Subcutaneous abdominal adipose tissue (tissue), 5 donors: Measurements from ENCODE around the gene ZNF462.

ENCODE experiments used
- H3K27ac ChIP-seq: one replicate; pipeline ENCODE4 v1.7.0; 2013; ENCODE audit warnings: low read depth, mild to moderate bottlenecking, inconsistent platforms, low read length, moderate library complexity
- H3K27me3 ChIP-seq, 5 donors: one replicate each; pipeline ENCODE4 v1.7.0; 2013; ENCODE audit warnings: low read length in 5 of 5, inconsistent platforms in 1 of 5; ENCODE audit not compliant: control insufficient read depth in 5 of 5, insufficient read depth in 4 of 5
- H3K36me3 ChIP-seq, 5 donors: one replicate each; pipeline ENCODE4 v1.7.0; 2013; ENCODE audit warnings: low read length in 5 of 5; ENCODE audit not compliant: control insufficient read depth in 5 of 5, insufficient read depth in 5 of 5
- H3K4me1 ChIP-seq, 5 donors: one replicate each; pipeline ENCODE4 v1.7.0; 2013; ENCODE audit warnings: low read length in 5 of 5, mild to moderate bottlenecking in 3 of 5, moderate library complexity in 1 of 5; ENCODE audit not compliant: control insufficient read depth in 5 of 5, insufficient read depth in 5 of 5
- H3K4me3 ChIP-seq, 5 donors: one replicate each; pipeline ENCODE4 v1.7.0; 2013; ENCODE audit warnings: low read length in 5 of 5, low read depth in 1 of 5
- H3K9ac ChIP-seq, 5 donors: one replicate each; pipeline ENCODE4 v1.7.0; 2013; ENCODE audit warnings: low read length in 5 of 5, mild to moderate bottlenecking in 4 of 5, moderate library complexity in 3 of 5
- H3K9me3 ChIP-seq, 5 donors: one replicate each; pipeline ENCODE4 v1.7.0; 2013; ENCODE audit warnings: low read length in 5 of 5; ENCODE audit not compliant: control insufficient read depth in 5 of 5
- donor health status: healthy.
- donor health status: healthy.
- donor health status: healthy.
- donor health status: healthy.
- donor health status: healthy.

ZNF462 gene

GRCh38 chr9:107042606-107043005, 179.6 kb downstream of the ZNF462 start:
- no peak overlapping the region for H3K9ac ChIP-seq
- no peak overlapping the region for H3K4me3 ChIP-seq
- no peaks in the 10 kb centered on the region for H3K9me3 ChIP-seq
- peaks cover 0 to 4% (median 0%) of the 10 kb centered on the region in 5 donors for H3K4me1 ChIP-seq
- no peaks in the 10 kb centered on the region for H3K27me3 ChIP-seq
- no peaks in the 10 kb centered on the region for H3K36me3 ChIP-seq
- H3K27ac ChIP-seq, result no peak overlapping the region

GRCh38 chr9:107043886-107044285, 180.9 kb downstream of the ZNF462 start:
- H3K9ac ChIP-seq, result no peak overlapping the region

DNA sequence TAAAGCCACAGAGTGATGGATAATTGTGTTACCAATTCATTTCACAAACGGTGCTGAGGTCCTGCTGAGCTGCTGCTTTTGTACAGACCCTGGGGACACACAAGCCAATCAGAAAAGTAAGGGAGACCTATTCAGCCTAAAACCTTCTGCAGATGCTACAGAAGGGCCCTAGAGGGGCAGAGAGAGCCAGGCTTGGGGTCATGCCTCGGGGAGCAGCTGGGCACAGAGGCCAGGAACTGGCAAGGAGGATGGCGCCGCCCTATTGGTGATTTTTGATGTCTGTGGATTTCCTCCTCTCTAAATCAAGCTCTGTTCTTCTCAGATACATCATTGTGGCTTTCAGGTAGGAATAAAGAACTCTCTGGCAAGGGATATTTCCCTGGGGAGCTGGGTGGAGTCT, 181.9 kb downstream of the ZNF462 start:
- no peak overlapping the region for H3K27ac ChIP-seq
- peaks cover 0 to 4% (median 0%) of the 10 kb centered on the region in 5 donors for H3K4me1 ChIP-seq
- H3K27me3 ChIP-seq, result no peaks in the 10 kb centered on the region
- H3K9ac ChIP-seq, result no peak overlapping the region
- H3K4me3 ChIP-seq, result no peak overlapping the region
- H3K9me3 ChIP-seq, result no peaks in the 10 kb centered on the region
- no peaks in the 10 kb centered on the region for H3K36me3 ChIP-seq

More at GRCh38 chr9:107043886-107044285, 180.9 kb downstream of the ZNF462 start:
- H3K36me3 ChIP-seq, result no peaks in the 10 kb centered on the region
- no peaks in the 10 kb centered on the region for H3K27me3 ChIP-seq
- H3K9me3 ChIP-seq, result no peaks in the 10 kb centered on the region
- H3K27ac ChIP-seq, result no peak overlapping the region
- peaks cover 0 to 4% (median 0%) of the 10 kb centered on the region in 5 donors for H3K4me1 ChIP-seq
- no peak overlapping the region for H3K4me3 ChIP-seq

DNA sequence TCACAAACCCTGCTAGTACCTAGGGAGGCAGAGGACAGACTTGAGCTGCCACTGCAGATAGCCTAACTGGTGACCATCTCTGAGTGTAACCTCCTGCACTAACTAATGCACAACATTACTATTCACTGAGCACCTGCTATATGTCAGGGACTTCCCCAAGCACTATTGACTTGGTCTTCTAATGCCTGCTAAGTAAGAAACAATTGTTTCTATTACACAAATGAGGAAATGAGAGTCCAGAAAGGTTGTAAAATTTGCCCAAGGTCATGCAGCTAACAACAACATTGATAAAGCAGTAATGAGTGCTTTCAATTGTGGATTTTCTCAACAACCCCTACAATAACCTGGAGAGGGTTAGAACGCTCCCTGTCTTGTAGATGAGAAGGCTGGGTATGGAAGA, 183.7 kb downstream of the ZNF462 start:
- H3K36me3 ChIP-seq, result no peaks in the 10 kb centered on the region
- no peak overlapping the region for H3K4me3 ChIP-seq

GRCh38 chr9:107049046-107049802, 186.3 kb downstream of the ZNF462 start:
- Histone ChIP-seq H3K9me3 (no peaks in the 10 kb centered on the region), H3K9ac (no peak overlapping the region), H3K27ac (no peak overlapping the region), H3K36me3 (no peaks in the 10 kb centered on the region), H3K27me3 (no peaks in the 10 kb centered on the region), H3K4me1 (peaks cover 0 to 6% (median 0%) of the 10 kb centered on the region in 5 donors), H3K4me3 (no peak overlapping the region)

More for the DNA sequence above, 183.7 kb downstream of the ZNF462 start:
- no peak overlapping the region for H3K27ac ChIP-seq
- no peak overlapping the region for H3K9ac ChIP-seq
- H3K4me1 ChIP-seq, result peaks cover 0 to 6% (median 0%) of the 10 kb centered on the region in 5 donors
- no peaks in the 10 kb centered on the region for H3K9me3 ChIP-seq
- H3K27me3 ChIP-seq, result no peaks in the 10 kb centered on the region

- Histone ChIP-seq H3K9ac (no peak overlapping the region), H3K4me1 (peaks cover 0 to 6% (median 0%) of the 10 kb centered on the region in 5 donors), H3K27me3 (no peaks in the 10 kb centered on the region), H3K4me3 (no peak overlapping the region), H3K9me3 (no peaks in the 10 kb centered on the region), H3K27ac (no peak overlapping the region), H3K36me3 (no peaks in the 10 kb centered on the region)
Measured at GRCh38 chr9:107049803-107050184, 186.8 kb downstream of the ZNF462 start.

DNA sequence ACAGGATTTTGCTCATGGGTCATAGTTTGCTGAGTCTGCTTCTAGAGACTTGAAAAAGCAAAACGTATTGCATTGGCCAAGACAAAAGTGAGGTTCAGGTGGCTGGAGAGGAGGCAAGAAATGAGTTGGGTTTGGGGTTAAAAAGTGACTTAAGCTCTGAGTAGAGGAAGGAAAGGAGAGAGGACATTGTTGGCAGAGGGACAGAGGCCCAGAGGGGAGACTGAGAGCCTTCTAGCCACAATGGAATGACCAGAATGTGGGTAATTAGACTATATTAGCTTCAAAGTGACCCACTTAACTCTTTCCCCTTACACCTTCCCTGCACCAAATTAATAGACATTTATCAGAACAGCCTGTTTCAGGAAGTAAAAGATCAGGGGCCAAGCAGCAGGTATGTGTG, 188.4 kb downstream of the ZNF462 start:
- no peak overlapping the region for H3K27ac ChIP-seq
- H3K4me1 ChIP-seq, result peaks cover 0 to 6% (median 0%) of the 10 kb centered on the region in 5 donors
- H3K27me3 ChIP-seq, result no peaks in the 10 kb centered on the region
- no peaks in the 10 kb centered on the region for H3K36me3 ChIP-seq
- no peak overlapping the region for H3K4me3 ChIP-seq
- no peak overlapping the region for H3K9ac ChIP-seq
- H3K9me3 ChIP-seq, result no peaks in the 10 kb centered on the region

DNA sequence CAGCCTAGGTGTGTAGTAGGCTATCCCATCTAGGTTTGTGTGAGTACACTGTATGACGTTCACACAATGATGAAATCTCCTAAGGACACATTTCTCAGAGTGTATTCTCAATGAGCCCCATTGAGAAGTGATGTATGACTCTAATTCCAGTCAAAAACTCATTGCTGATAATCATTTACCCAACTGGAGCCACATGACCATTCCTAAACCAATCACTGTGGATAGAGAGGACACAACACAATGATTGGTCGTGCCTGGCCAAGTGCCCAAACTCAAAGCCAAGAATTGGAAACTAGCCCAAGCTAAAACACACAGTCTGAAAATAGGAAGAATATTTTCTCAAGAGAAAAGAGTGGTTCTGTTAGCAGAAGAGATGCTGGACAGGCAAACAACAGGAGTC, 191.2 kb downstream of the ZNF462 start:
- Histone ChIP-seq H3K4me1 (peaks cover 0 to 8% (median 0%) of the 10 kb centered on the region in 5 donors), H3K9me3 (no peaks in the 10 kb centered on the region), H3K9ac (no peak overlapping the region), H3K27ac (no peak overlapping the region), H3K4me3 (no peak overlapping the region), H3K36me3 (no peaks in the 10 kb centered on the region), H3K27me3 (no peaks in the 10 kb centered on the region)

- Histone ChIP-seq H3K9me3 (no peaks in the 10 kb centered on the region), H3K9ac (no peak overlapping the region), H3K36me3 (no peaks in the 10 kb centered on the region), H3K4me3 (no peak overlapping the region), H3K27me3 (no peaks in the 10 kb centered on the region), H3K27ac (no peak overlapping the region), H3K4me1 (peaks cover 0 to 6% (median 3%) of the 10 kb centered on the region in 5 donors)
Measured at GRCh38 chr9:107059220-107059619, 196.3 kb downstream of the ZNF462 start.

DNA sequence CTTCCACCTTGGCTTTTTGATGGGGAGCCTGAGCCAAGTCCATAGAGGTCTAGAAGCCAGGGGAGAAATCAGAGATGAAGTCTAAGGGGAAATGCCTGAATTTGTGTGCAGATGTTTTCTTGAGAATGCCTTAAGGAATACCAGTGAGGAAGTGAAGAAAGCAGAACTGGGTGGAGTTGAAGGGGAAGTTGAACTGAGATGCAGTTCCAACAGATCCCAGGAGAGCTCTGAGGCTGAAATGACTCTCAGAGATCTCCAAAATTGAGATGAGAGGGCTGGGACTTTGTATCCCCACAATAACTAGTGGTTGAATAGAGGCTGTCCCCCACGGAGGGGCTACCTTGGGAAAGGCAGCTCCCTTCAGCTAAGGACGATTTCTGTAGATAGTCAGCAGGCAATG, 197.1 kb downstream of the ZNF462 start:
- Histone ChIP-seq H3K27me3 (no peaks in the 10 kb centered on the region), H3K27ac (no peak overlapping the region), H3K9ac (no peak overlapping the region), H3K4me1 (peaks cover 0 to 6% (median 3%) of the 10 kb centered on the region in 5 donors), H3K4me3 (no peak overlapping the region), H3K36me3 (no peaks in the 10 kb centered on the region), H3K9me3 (no peaks in the 10 kb centered on the region)
